Left cardiac atrium (tissue), 4 donors: ENCODE results near the gene MAS1. TPM values are rescaled to one million over a fixed set of nuclear protein-coding genes. Genes with fewer than 3 reads are reported as not detected.

Experiments used
- ATAC-seq, 2 donors: fragments of 200-7000 bp; cut with Tn5 transposase; one replicate each; pipeline ENCODE4 v1.9.1; 2020; ENCODE audit warnings: mild to moderate bottlenecking in 2 of 2, moderate library complexity in 2 of 2
- DNase-seq: peaks from one replicate; pipeline ENCODE4 v3.0.0-alpha.2; 2020
- intact Hi-C, 2 donors: fragments of 100-400 bp; cut with DNase I; formaldehyde crosslinking; loops; one replicate each; pipeline versions ENCODE4 v1.14.1 to v1.15.1; 2022 to 2023
- total RNA-seq, 2 donors: library from RNA; stranded (reverse); fragmentation: NEBNext Ultra II Directional; extraction: Animal tissue kit (Norgen Biotek cat#: 25700); gene quantifications; one replicate each; pipeline ENCODE4 v1.2.1, GENCODE V29; 2021
- donor health status: DM: no; HTN: yes; CAD: no.
- donor health status: DM: no; HTN: yes; CAD: no; lungs with severe emphysema.
- donor health status: DM: yes; HTN: yes; CAD: no.
- donor health status: Dilated cardiomyopathy.

Gene MAS1
- total RNA-seq, 2 donors from 2014 or later, result not detected

- intact Hi-C loops, result no loop called here
- ATAC-seq (no peak), DNase-seq (no peak)
These were observed 13.5 kb upstream of the MAS1 start for GRCh38 chr6:159877256-159877808.

GRCh38 chr6:159878341-159878740 is 12.4 kb upstream of the MAS1 start:
- ATAC-seq (no peak), DNase-seq (no peak)
- intact Hi-C loops, result no loop called here

- ATAC-seq (no peak), DNase-seq (no peak)
- intact Hi-C loops, result no loop called here
These were observed 10.9 kb upstream of the MAS1 start for GRCh38 chr6:159879856-159880255.

GRCh38 chr6:159880412-159880975 is 10.3 kb upstream of the MAS1 start:
- DNase-seq, result no peak
- ATAC-seq, result no peak
- intact Hi-C loops, result no loop called here

- intact Hi-C loops, result no loop called here
- DNase-seq, result no peak
- no peak for ATAC-seq
These were observed 6.1 kb upstream of the MAS1 start for GRCh38 chr6:159884720-159885119.

GRCh38 chr6:159886270-159886669 is 4.5 kb upstream of the MAS1 start:
- intact Hi-C loops, result no loop called here
- no peak for ATAC-seq
- no peak for DNase-seq

- DNase-seq (no peak), ATAC-seq (no peak)
- intact Hi-C loops, result no loop called here
These were observed 3.6 kb upstream of the MAS1 start for GRCh38 chr6:159887146-159887545.

- intact Hi-C loops, result no loop called here
- DNase-seq (no peak), ATAC-seq (no peak)
These were observed 3.0 kb upstream of the MAS1 start for GRCh38 chr6:159887761-159888160.

- no peak for DNase-seq
- ATAC-seq, result no peak
- intact Hi-C loops, result no loop called here
These were observed 587 bp upstream of the MAS1 start for GRCh38 chr6:159890201-159890600.

GRCh38 chr6:159892053-159892452 is 1.3 kb downstream of the MAS1 start:
- DNase-seq (no peak), ATAC-seq (no peak)
- intact Hi-C loops, result no loop called here

- DNase-seq, result no peak
- ATAC-seq, result no peak
- intact Hi-C loops, result no loop called here
These were observed 2.3 kb downstream of the MAS1 start for GRCh38 chr6:159893064-159893463.

GRCh38 chr6:159894991-159895390 is 4.2 kb downstream of the MAS1 start:
- intact Hi-C loops, result no loop called here
- DNase-seq, result no peak
- no peak for ATAC-seq

- intact Hi-C loops, result no loop called here
- ATAC-seq (no peak), DNase-seq (no peak)
These were observed 6.8 kb downstream of the MAS1 start for GRCh38 chr6:159897603-159898002.

- ATAC-seq, result no peak
- intact Hi-C loops, result no loop called here
- DNase-seq, result no peak
These were observed 7.7 kb downstream of the MAS1 start for GRCh38 chr6:159898519-159898918.

- ATAC-seq (no peak), DNase-seq (no peak)
- intact Hi-C loops, result no loop called here
These were observed 9.4 kb downstream of the MAS1 start for GRCh38 chr6:159899994-159900745.

GRCh38 chr6:159902620-159903019 is 11.8 kb downstream of the MAS1 start:
- intact Hi-C loops, result no loop called here
- DNase-seq (no peak), ATAC-seq (no peak)

GRCh38 chr6:159904497-159904911 is 13.7 kb downstream of the MAS1 start:
- DNase-seq (no peak), ATAC-seq (no peak)

GRCh38 chr6:159906400-159906799 is 15.6 kb downstream of the MAS1 start:
- intact Hi-C loops, result no loop called here
- ATAC-seq (no peak), DNase-seq (no peak)

More at GRCh38 chr6:159904497-159904911, 13.7 kb downstream of the MAS1 start:
- intact Hi-C loops, result no loop called here

GRCh38 chr6:159908535-159908934 is 17.7 kb downstream of the MAS1 start:
- intact Hi-C loops, result no loop called here
- ATAC-seq, result no peak
- no peak for DNase-seq

- DNase-seq, result no peak
- intact Hi-C loops, result no loop called here
- no peak for ATAC-seq
These were observed 18.2 kb downstream of the MAS1 start for GRCh38 chr6:159908979-159909378.

- DNase-seq (no peak), ATAC-seq (no peak)
- intact Hi-C loops, result no loop called here
These were observed 19.6 kb downstream of the MAS1 start for GRCh38 chr6:159910342-159910741.
